Keratinocyte (primary cell): ENCODE results near the gene RRBP1. TPM values are rescaled to one million over a fixed set of nuclear protein-coding genes. Genes with fewer than 3 reads are reported as not detected.

Experiments used
- DNase-seq: peaks from one replicate; pipeline ENCODE4 v3.0.0-alpha.2; 2011; ENCODE audit warnings: low read depth, missing footprints, low spot score
- FAIRE-seq: peaks from 2 replicates; lab custom pipeline; 2011; peaks lifted over from hg19 to GRCh38; lab: Jason Lieb, UNC
- H2AFZ ChIP-seq: 2 replicates; pipeline ENCODE4 v1.6.0; 2012; ENCODE audit warnings: low read length, control low read depth, inconsistent platforms; ENCODE audit not compliant: control insufficient read depth
- H3K27ac ChIP-seq: 2 replicates; pipeline ENCODE4 v1.5.1; 2011; ENCODE audit warnings: low read length; ENCODE audit not compliant: control insufficient read depth, insufficient read depth
- H3K27me3 ChIP-seq: 3 replicates; pipeline ENCODE4 v1.6.0; 2011; ENCODE audit warnings: low read length; ENCODE audit not compliant: control insufficient read depth, insufficient read depth; ENCODE audit errors: extremely low read depth
- H3K36me3 ChIP-seq, 2 experiments: 2 replicates in 1 of 2; 3 replicates in 1 of 2; pipeline ENCODE4 v1.5.1; 2011; ENCODE audit warnings: low read length in 2 of 2, mild to moderate bottlenecking in 1 of 2; ENCODE audit not compliant: control insufficient read depth in 2 of 2, insufficient read depth in 2 of 2; ENCODE audit errors: extremely low read depth in 1 of 2
- H3K4me1 ChIP-seq: 3 replicates; pipeline ENCODE4 v1.5.1; 2011; ENCODE audit warnings: low read length; ENCODE audit not compliant: control insufficient read depth, insufficient read depth; ENCODE audit errors: extremely low read depth
- H3K4me2 ChIP-seq: 3 replicates; pipeline ENCODE4 v1.6.0; 2011; ENCODE audit warnings: low read depth, low read length; ENCODE audit not compliant: control insufficient read depth, insufficient read depth; ENCODE audit errors: extremely low read depth
- H3K4me3 ChIP-seq, 3 experiments: fragments of 200-600 bp in 1 of 3; sonication (generic) in 1 of 3; 2 replicates in 2 of 3; 3 replicates in 1 of 3; pipeline ENCODE4 v1.5.1; 2011 to 2016; ENCODE audit warnings: low read length in 3 of 3, mild to moderate bottlenecking in 3 of 3, control low read depth in 2 of 3, inconsistent platforms in 1 of 3, low read depth in 1 of 3, mixed read lengths in 1 of 3, mixed run types in 1 of 3, moderate library complexity in 1 of 3; ENCODE audit not compliant: control insufficient read depth in 2 of 3, insufficient read depth in 2 of 3; ENCODE audit errors: extremely low read depth in 1 of 3
- H3K79me2 ChIP-seq: 2 replicates; pipeline ENCODE4 v1.6.0; 2012; ENCODE audit warnings: low read length; ENCODE audit not compliant: control insufficient read depth, insufficient read depth
- H3K9ac ChIP-seq: 3 replicates; pipeline ENCODE4 v1.6.0; 2011; ENCODE audit warnings: low read length; ENCODE audit not compliant: control insufficient read depth, insufficient read depth; ENCODE audit errors: extremely low read depth
- H3K9me1 ChIP-seq: 3 replicates; pipeline ENCODE4 v1.6.0; 2011; ENCODE audit warnings: low read length; ENCODE audit not compliant: control insufficient read depth, insufficient read depth; ENCODE audit errors: extremely low read depth
- H3K9me3 ChIP-seq: 2 replicates; pipeline ENCODE4 v1.5.1; 2012; ENCODE audit warnings: low read depth, low read length; ENCODE audit not compliant: control insufficient read depth
- H4K20me1 ChIP-seq: 3 replicates; pipeline ENCODE4 v1.6.0; 2011; ENCODE audit warnings: low read length; ENCODE audit not compliant: control insufficient read depth, insufficient read depth; ENCODE audit errors: extremely low read depth
- CTCF ChIP-seq, 3 experiments: IDR thresholded peaks in 1 of 3; conservative IDR thresholded peaks in 1 of 3; optimal IDR thresholded peaks in 1 of 3; 2 replicates in 2 of 3; 3 replicates in 1 of 3; pipeline versions ENCODE3 to v1.5.1; 2011; ENCODE audit warnings: low read length in 3 of 3, mild to moderate bottlenecking in 3 of 3, moderate library complexity in 2 of 3, control low read depth in 1 of 3, inconsistent platforms in 1 of 3; ENCODE audit not compliant: insufficient read depth in 2 of 3; ENCODE audit errors: extremely low read depth in 1 of 3
- EZH2 ChIP-seq: IDR thresholded peaks from one replicate; pipeline ENCODE4 v1.6.1; 2012; ENCODE audit warnings: inconsistent platforms, mild to moderate bottlenecking, low read length, moderate library complexity
- dilution Hi-C: fragments of 300-500 bp; cut with MboI; formaldehyde crosslinking; loops from one replicate; pipeline ENCODE4 v1.7.0; 2020; ENCODE audit warnings: low sequenced_read_pairs; ENCODE audit not compliant: extremely low pct_ligation_motif_present
- polyA plus RNA-seq, 5 experiments: library from polyadenylated mRNA; depleted of rRNA in 3 of 5; stranded (reverse) in 3 of 5; stranded (forward) in 1 of 5; unstranded in 1 of 5; fragments of >200 nt; gene quantifications; 1 replicate in 1 of 5; 2 replicates in 3 of 5; 3 replicates in 1 of 5; pipeline versions ENCODE4 v1.2.1 to v1.2.3, GENCODE V29; 2011 to 2012; ENCODE audit warnings: missing spikeins in 2 of 5, low read depth in 1 of 5, low replicate concordance in 1 of 5

Gene RRBP1
- polyA plus RNA-seq, 1 donor (not counting 4 experiments of a cell fraction or from before 2014, with no cell fraction given): 43.9 TPM

DNA sequence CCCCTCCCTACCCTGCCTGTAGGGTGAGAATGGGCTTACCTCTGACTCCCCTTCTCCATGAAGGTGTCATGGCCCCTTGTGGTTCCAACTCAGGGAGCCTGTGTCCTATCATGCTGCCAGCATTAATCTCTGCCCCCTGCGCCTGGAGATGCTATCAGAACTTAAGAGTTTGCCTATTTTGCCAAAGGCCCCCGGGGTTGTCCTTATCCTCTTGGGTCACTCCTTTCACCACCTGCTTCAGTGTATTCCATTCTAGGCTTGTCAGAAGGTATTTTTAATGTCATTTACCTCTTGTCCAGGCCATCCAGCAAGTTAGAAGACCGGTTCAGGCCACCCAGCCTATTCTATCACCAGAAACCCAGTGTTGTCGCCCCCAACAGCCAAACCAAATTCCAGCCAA is 10.5 kb downstream of the RRBP1 start:
- no peak overlapping the region for H2AFZ ChIP-seq
- H3K9me1 ChIP-seq: no peaks in the 10 kb centered on the region
- TF ChIP-seq CTCF (optimal IDR thresholded peaks at IDR 0.05 in 1 of 3, IDR thresholded peaks at IDR 0.05 in 1 of 3, conservative IDR thresholded peaks at IDR 0.05 in 1 of 3; ENCODE audit: extremely low read depth in 1 of 3, insufficient read depth in 2 of 3, low read length in 3 of 3): no peak
- TF ChIP-seq EZH2: no peak
- DNase-seq (no peak), FAIRE-seq (no peak)
- H3K36me3 ChIP-seq: peaks cover 13 to 19% of the 10 kb centered on the region in 2 experiments
- no peak overlapping the region for H3K4me2 ChIP-seq
- H3K27ac ChIP-seq: no peak overlapping the region
- no peak overlapping the region for H3K9ac ChIP-seq
- peaks cover 22% of the 10 kb centered on the region for H4K20me1 ChIP-seq
- H3K4me3 ChIP-seq: no peak overlapping the region
- no peaks in the 10 kb centered on the region for H3K27me3 ChIP-seq
- H3K79me2 ChIP-seq: peaks cover 87% of the 10 kb centered on the region
- no peaks in the 10 kb centered on the region for H3K4me1 ChIP-seq
- no peaks in the 10 kb centered on the region for H3K9me3 ChIP-seq
- dilution Hi-C loops: no loop called here

- H4K20me1 ChIP-seq: peaks cover 18% of the 10 kb centered on the region
- H3K27ac ChIP-seq: no peak overlapping the region
- no peak overlapping the region for H2AFZ ChIP-seq
These were observed 11.0 kb downstream of the RRBP1 start for GRCh38 chr20:17671011-17671410.

More at GRCh38 chr20:17671011-17671410, 11.0 kb downstream of the RRBP1 start:
- Histone ChIP-seq H3K27me3 (no peaks in the 10 kb centered on the region), H3K4me2 (no peak overlapping the region), H3K4me3 (no peak overlapping the region), H3K36me3 (peaks cover 10 to 19% of the 10 kb centered on the region in 2 experiments), H3K9me1 (no peaks in the 10 kb centered on the region), H3K9me3 (no peaks in the 10 kb centered on the region), H3K9ac (no peak overlapping the region), H3K79me2 (peaks cover 86% of the 10 kb centered on the region), H3K4me1 (no peaks in the 10 kb centered on the region)
- FAIRE-seq (no peak), DNase-seq (no peak)
- TF ChIP-seq CTCF (optimal IDR thresholded peaks at IDR 0.05 in 1 of 3, IDR thresholded peaks at IDR 0.05 in 1 of 3, conservative IDR thresholded peaks at IDR 0.05 in 1 of 3; ENCODE audit: extremely low read depth in 1 of 3, insufficient read depth in 2 of 3, low read length in 3 of 3) (no peak), EZH2 (no peak)
- dilution Hi-C loops: no loop called here
